DMS153 treated with DMSO at 0.1 percent for 48 hours (cell line): ENCODE results near the gene LRP2BP.

Experiments
- DNase-seq: peaks from one replicate; lab custom pipeline; 2025; ENCODE audit not compliant: unreplicated experiment; lab: John Stamatoyannopoulos, UW

LRP2BP gene

GRCh38 chr4:185395238-185395955 lies at the start of gene LRP2BP:
Gene LRP2BP, minus strand, starts transcription at chr4:185395924. Its CDS starts 17,738 bp downstream, at chr4:185378186.
- peak; percentile 57 for DNase-seq

DNA sequence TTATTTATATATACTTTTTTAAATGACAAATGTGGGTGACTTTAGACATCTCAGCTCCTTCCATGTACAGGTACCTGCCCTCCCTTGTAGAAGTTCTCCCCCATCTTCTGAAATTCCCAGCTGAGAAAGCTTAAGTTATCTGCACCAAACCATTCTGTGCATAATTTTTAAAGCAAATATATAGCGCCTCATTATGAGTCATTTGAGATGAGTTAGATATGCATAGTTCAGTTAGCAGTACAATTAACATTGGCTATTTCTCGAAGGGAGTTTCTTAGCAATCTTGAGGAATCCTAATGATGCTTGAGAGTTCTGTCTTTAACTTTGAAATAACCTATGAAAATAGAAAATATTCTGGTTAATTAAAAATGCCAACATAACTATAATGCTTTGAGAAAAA lies 49.5 kb upstream of the LRP2BP start:
- DNase-seq, result no peak

DNA sequence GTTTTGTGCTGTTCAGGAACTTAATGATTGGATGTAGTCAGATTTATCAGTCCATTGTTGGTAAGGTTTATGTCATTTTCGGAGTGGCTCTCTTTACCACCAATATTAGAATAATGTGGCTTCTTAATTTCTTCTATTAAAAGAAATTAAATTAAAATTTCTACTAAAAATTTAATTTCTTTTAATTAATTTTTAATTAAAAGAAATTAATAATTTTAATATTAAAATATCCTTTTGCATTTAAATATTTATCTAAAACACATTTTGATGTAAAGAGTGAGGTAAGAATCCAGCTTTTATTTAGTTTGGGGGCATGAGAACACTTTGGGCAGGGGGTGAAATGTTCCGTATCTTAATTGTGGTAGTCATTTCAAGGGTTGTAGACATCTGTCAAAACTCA lies 45.8 kb upstream of the LRP2BP start:
- DNase-seq, result no peak

GRCh38 chr4:185437809-185438208 lies 42.1 kb upstream of the LRP2BP start:
- no peak for DNase-seq

DNA sequence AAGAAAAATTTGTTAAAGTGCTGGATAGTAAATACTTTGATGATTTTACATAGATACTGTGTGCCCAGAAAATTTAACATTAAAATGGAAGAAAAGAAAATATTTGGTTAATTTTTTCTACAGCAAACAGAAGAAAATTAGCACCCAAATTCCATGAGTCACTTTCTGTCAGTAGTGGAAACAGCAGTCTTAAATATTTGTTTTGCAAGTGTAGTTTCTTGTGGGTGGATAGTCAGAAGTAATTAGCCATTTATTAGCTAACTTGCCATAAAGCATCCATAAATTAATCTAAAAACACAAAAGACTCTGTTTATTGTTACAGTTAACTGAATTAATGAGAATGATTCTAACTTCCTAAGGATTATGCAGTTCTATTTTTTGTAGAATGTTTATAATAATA lies 39.7 kb upstream of the LRP2BP start:
- no peak for DNase-seq

DNA sequence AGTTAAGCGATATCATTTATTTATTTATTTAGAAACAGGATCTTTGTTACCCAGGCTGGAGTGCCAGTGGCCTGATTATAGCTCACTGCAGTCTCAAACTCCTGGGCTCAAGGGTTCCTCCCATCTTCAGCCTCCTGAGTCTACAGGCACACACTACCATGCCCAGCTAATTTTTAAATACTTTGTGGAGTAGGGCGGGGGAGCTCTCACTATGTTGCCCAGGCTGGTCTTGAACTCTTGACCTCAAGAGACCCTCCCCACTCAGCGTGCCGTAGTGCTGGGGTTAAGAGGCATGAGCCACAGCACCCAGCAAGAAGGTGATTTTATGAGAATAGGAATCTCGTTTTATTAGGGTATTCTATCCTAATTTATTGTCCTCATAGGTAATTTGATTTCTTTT lies 33.9 kb upstream of the LRP2BP start:
- no peak for DNase-seq

DNA sequence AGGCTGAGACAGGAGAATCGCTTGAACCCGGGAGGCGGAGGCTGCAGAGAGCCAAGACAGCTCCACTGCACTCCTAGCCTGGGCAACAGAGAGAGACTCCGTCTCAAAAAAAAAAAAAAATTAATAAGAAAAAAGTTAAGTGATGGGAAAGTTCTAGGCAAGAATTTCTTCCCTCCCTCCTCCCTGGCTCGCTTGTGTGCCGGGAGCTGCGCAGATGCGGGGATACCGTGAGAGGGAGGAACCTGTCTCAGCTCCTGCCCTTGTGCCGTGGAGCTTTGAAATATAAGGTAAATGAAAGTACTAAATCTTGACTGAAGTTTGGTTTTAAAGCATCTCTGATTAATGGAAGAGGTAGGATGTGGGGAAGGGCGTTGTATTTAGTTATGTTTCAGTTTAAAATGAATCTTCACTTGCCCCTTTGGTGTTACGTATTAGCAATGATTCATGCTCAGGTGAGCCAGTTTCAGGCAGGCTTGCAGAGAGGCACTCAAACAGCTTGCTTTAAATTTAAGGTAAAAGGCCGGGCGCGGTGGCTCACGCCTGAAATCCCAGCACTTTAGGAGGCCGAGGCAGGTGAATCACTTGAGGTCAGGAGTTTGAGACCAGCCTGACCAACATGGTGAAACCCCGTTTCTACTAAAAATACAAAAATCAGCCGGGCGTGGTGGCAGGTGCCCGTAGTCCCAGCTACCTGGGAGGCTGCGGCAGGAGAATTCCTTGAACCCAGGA lies 31.4 kb upstream of the LRP2BP start:
- no peak for DNase-seq

GRCh38 chr4:185425647-185426352 lies 30.1 kb upstream of the LRP2BP start, which contains the start of gene UFSP2:
Gene UFSP2, minus strand, starts transcription at chr4:185425964. Its CDS starts 96 bp downstream, at chr4:185425868.
- DNase-seq, result peak; percentile 92

- DNase-seq, result no peak
These were observed 29.4 kb upstream of the LRP2BP start for GRCh38 chr4:185424905-185425646.

DNA sequence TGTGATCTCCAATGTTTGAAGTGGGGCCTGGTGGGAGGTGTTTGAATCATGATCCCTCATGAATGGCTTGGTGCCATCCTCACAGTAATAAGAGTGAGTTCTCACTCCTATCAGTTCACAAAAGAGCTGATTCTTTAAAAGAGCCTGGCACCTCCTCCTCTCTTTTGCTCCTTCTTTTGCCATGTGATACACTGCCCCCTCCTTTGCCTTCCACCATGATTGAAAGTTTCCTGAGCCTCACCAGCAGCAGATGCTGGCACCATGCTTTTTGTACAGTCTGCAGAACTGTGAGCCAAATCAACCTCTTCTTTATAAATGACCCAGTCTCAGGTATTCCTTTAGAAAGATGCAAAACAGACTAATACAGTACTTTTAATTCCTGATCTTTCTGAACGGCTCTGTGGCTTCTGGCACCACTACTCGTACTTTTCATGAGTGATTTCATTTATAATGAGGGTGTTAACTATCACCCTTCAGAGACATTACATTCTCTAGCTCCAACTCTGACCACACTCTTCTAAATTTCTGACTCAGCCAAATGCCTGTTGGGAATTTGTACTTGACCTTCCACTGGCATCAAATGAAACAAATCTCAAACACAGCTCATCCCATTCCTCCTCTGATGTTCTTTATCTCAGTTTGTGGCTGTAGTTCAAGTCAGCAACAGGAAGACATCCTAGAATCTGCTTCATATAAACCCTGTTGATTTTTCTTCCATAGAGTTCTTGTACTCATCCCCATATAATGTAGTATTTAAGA lies 25.8 kb upstream of the LRP2BP start:
- DNase-seq, result no peak

DNA sequence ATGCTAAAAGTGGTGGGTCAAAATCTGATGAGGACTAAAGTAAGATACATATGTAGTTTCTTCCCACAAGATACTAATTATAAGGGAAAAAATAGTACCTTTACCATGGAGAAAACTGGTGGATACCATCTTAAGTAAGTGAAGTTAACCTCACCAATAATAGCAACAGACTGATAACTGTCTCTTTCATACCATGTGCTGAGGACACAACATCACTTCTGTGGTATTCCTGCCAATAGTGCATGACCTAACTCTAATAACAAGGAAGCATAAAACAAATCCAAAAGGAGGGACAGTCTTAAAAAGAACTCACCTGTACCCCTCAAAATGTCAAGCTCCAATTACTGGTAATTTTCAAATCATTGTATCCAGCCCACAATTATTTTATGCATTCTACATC lies 21.2 kb upstream of the LRP2BP start:
- DNase-seq, result no peak

- DNase-seq, result no peak
These were observed 16.7 kb upstream of the LRP2BP start for GRCh38 chr4:185412412-185412811.

DNA sequence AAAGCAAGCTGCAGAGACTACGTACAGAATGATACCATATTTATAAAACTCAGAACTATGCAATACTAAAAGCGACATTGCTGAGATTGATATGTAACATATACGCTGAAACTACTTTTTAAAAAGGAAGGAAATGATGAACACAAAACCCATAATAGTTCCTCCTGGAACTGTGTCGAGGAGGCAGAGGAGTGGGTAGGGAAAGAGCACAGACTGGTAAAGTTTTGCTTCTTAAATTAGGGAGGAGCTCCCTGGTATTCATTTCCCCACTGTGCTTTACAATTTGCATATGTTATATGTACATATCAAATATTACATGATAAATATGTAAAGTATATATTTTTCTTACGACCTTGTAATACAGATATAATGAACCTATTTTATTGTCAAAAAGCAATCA lies 16.1 kb upstream of the LRP2BP start:
- no peak for DNase-seq

DNA sequence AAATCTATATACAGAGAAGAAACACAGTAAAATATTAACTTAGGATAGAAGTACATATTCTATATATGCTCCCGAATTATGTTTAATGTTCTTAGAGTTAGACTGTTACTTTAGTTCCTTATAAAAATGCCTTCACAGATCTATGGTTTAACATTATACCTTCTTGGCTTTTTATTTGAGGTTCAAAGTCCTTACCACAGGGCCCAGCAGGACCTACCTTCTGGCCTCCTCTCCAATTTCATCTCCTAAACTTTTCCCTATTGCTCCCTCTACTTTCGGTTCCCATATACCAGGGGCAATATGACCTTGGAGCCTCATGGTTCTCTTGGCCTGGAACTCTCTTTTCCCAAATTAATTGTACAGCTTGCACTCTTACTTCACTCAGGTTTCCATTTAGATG lies 12.7 kb upstream of the LRP2BP start:
- DNase-seq, result no peak

DNA sequence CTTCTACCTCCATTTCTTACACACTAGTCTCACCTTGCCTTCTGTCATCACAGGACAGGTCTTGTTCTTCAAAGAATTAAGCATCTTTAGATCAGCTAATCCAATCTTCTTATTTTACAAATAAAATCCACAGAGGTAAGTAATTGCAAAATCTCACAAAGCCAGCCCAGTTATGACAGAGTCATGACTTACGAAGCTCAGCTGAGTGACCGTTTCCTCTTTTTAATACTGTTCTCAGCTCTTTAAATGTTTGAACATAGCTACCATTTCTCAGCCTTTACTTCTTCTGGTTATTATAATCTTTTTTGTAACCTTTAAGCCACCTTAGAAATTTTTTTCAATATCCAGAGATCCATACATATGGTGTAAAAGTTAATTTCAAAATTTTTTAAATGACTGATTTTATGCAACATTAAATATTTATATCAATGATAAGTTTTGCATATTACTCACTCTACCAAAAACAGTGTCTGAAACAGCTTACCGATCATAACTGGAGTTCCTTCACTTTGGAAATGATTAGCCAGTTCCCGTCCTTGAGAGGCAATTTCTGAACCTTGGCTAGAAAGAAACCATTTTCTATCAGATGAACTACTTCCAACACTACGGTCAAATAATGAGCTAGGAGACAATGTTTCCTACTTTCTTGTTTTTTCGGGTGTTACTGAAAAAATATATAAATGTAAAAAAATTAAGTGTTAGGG lies 9.7 kb upstream of the LRP2BP start:
- no peak for DNase-seq

DNA sequence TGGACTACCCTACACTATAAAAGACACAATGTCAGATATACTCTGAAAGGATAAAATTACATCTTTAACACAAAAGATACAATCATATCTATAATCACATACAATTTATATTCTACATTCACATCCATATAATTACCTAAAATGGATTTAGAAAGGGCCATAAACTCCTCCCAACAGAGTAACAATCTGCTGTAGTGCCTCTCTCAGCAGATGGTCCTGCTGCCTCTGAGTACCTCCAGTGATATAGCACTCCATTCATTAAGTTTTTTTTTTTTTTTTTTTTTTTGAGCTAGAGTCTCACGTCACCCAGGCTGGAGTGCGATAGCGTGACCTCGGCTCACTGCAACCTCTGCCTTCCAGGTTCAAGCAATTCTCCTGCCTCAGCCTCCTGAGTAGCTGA lies 8.3 kb upstream of the LRP2BP start:
- DNase-seq, result no peak

DNA sequence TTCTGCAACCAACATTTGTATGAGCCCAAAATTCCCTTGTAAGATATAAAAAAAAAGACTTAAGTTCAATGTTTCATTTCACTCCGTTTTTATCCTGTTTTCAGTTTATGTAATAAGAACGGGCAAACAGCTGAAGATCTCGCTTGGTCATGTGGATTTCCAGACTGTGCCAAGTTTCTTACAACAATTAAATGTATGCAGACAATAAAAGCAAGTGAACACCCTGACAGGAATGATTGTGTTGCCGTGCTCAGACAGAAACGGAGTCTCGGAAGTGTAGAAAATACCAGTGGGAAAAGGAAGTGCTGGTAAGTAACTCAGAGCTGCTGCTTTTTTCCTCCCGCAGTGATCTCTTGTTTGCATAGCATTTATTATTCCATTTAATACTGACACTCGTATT lies 3.7 kb upstream of the LRP2BP start:
- peak; percentile 7 for DNase-seq

- no peak for DNase-seq
These were observed 2.9 kb upstream of the LRP2BP start for GRCh38 chr4:185398618-185399017.

DNA sequence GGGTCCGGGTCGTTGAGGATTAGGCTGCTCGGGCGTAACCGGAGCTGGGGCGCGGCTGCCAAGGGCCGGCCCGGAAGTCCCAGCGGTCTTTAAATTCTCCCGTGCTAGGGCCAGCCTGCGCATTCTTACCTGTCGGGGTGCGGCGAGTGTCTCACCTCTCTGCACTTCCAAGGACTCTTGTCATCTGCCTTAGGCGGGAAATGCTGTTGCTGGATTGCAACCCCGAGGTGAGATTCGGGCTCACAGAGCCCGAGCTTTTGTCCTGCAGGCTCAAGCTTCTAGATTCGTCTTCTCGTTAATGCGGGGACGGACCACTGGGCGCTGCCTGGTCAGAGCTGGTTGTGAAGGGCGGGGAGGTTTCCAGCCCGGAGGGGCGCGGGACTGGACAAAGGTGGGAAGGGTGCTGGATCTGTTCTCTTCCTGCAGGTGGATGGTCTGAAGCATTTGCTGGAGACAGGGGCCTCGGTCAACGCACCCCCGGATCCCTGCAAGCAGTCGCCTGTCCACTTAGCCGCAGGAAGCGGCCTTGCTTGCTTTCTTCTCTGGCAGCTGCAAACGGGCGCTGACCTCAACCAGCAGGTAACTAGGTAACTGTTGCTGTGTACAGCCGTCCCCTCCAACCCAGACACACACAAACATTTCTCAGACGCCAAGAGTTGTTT lies 1.1 kb upstream of the LRP2BP start, which contains the start of gene ANKRD37:
Gene ANKRD37 (plus strand): TSS at position 118 of the 662 bp plus-strand sequence. CDS start 83 bp downstream, at position 201.
- DNase-seq, result peak; percentile 36
